Cardiac atrium fibroblast (primary cell): ENCODE measurements around the gene TBC1D14. TPM values are rescaled to one million over a fixed set of nuclear protein-coding genes. Genes with fewer than 3 reads are reported as not detected.

Experiments used
- total RNA-seq: library from RNA; depleted of rRNA; stranded (reverse); fragments of >200 nt; gene quantifications from 2 replicates; pipeline ENCODE4 v1.2.3, GENCODE V29; 2015

The TBC1D14 gene
- 17.7 and 20.1 TPM in 2 replicates for total RNA-seq

GRCh38 chr4:6909113-6909969 is at the start of gene TBC1D14:
TSS of gene TBC1D14 (plus strand) at chr4:6909826. CDS start at chr4:6923390, 13,564 bp downstream.

GRCh38 chr4:7043284-7044136 is 133.9 kb downstream of the TBC1D14 start, which contains the start of gene TADA2B:
TSS of gene TADA2B (plus strand) at chr4:7043372. CDS start at chr4:7043580, 208 bp downstream.

GRCh38 chr4:7067452-7068278 is 158.0 kb downstream of the TBC1D14 start, which contains the start of gene GRPEL1:
TSS of gene GRPEL1 (minus strand) at chr4:7068064. CDS start at chr4:7068032, 32 bp downstream.

Other genes starting within 250 kb of the TBC1D14 start
- gene S100P, start 215.9 kb upstream of the TBC1D14 start, total RNA-seq = not detected in 2 replicates
- 27.1 and 35.6 TPM in 2 replicates for gene MRFAP1L1, start 200.0 kb upstream of the TBC1D14 start, total RNA-seq
- 14.7 and 17.5 TPM in 2 replicates for gene BLOC1S4, start 193.7 kb upstream of the TBC1D14 start, total RNA-seq
- gene KIAA0232, start 127.1 kb upstream of the TBC1D14 start, total RNA-seq = 9.0 and 9.4 TPM in 2 replicates
- 9.9 and 11.0 TPM in 2 replicates for gene TADA2B, start 133.5 kb downstream of the TBC1D14 start, total RNA-seq
- 44.6 and 45.1 TPM in 2 replicates for gene GRPEL1, start 158.2 kb downstream of the TBC1D14 start, total RNA-seq